Fibroblast of the aortic adventitia (primary cell): ENCODE measurements around the gene FETUB. TPM values are rescaled to one million over a fixed set of nuclear protein-coding genes. Genes with fewer than 3 reads are reported as not detected.

ENCODE experiments used
- DNase-seq: peaks from one replicate; pipeline ENCODE4 v3.0.0-alpha.2; 2010; ENCODE audit warnings: low read depth
- H3K4me3 ChIP-seq: 2 replicates; pipeline ENCODE4 v1.5.1; 2011; ENCODE audit warnings: low read depth, mild to moderate bottlenecking, control low read depth, low read length, moderate library complexity
- total RNA-seq: library from RNA; depleted of rRNA; stranded (reverse); fragments of >200 nt; gene quantifications from 2 replicates; pipeline ENCODE4 v1.2.3, GENCODE V29; 2012; ENCODE audit warnings: low replicate concordance
- TF ChIP-seq, protein P1 (sequence below): IDR thresholded peaks from 2 replicates; pipeline ENCODE4 v1.5.1; 2011; ENCODE audit warnings: mild to moderate bottlenecking, low read length, control low read depth, inconsistent platforms; ENCODE audit not compliant: insufficient read depth

FETUB gene
- total RNA-seq, 1 donor: not detected

- TF ChIP-seq, protein P1, sequence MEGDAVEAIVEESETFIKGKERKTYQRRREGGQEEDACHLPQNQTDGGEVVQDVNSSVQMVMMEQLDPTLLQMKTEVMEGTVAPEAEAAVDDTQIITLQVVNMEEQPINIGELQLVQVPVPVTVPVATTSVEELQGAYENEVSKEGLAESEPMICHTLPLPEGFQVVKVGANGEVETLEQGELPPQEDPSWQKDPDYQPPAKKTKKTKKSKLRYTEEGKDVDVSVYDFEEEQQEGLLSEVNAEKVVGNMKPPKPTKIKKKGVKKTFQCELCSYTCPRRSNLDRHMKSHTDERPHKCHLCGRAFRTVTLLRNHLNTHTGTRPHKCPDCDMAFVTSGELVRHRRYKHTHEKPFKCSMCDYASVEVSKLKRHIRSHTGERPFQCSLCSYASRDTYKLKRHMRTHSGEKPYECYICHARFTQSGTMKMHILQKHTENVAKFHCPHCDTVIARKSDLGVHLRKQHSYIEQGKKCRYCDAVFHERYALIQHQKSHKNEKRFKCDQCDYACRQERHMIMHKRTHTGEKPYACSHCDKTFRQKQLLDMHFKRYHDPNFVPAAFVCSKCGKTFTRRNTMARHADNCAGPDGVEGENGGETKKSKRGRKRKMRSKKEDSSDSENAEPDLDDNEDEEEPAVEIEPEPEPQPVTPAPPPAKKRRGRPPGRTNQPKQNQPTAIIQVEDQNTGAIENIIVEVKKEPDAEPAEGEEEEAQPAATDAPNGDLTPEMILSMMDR: no peak
- no peak for DNase-seq
- H3K4me3 ChIP-seq: no peak overlapping the region
These were observed 23.3 kb downstream of the FETUB start for GRCh38 chr3:186663361-186664118.

GRCh38 chr3:186664119-186664495 lies 23.9 kb downstream of the FETUB start:
- H3K4me3 ChIP-seq: no peak overlapping the region
- TF ChIP-seq, protein P1: no peak
- DNase-seq: no peak

DNA sequence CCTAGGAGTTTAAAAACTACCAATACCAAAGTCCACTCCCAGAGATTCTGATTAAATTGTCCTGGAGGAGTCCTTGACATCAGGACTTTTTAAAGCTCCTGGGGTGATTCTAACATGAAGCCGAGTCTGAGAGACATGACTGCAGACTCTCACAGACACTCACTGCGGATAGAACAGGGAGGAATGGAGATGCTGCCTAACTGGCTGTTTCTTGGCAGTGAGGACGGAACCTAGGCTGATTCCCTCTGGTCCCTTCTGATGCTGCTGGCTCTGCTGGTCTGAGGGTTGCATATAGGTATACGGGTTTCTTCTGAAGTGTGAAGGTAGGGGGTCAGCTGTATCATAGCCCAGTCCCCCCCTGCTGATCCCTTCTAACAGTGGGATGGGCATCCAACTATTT lies 24.3 kb downstream of the FETUB start:
- TF ChIP-seq, protein P1: no peak
- DNase-seq: no peak
- no peak overlapping the region for H3K4me3 ChIP-seq

DNA sequence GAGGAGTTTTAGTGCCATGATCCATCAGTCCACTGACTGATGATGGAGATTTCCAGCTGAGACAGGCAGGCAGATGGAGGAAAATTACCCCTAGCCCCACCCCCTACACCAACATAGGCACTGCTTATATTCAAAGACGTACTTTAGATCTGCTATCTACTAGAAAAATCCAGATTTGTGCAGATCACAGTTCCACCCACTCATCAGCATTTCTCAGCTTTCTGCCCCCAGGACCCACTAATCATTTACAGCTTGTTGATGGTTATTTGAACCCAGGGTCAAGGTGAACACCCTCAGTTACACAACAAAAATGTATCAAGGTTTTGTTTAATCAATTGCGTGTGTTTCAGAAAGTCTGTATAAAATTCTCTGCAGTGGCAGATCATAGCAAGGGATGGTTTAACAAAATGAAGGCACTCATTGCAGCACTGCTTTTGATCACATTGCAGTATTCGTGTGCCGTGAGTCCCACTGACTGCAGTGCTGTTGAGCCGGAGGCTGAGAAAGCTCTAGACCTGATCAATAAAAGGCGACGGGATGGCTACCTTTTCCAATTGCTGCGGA lies 25.5 kb downstream of the FETUB start, which contains the start of gene HRG:
TSS of gene HRG (plus strand) at position 390 of the 564 bp plus-strand sequence. CDS start at position 408, 18 bp downstream.
- DNase-seq: no peak
- H3K4me3 ChIP-seq: no peak within 1 kb of the TSS
- TF ChIP-seq, protein P1: no peak

GRCh38 chr3:186668426-186668825 lies 28.2 kb downstream of the FETUB start:
- TF ChIP-seq, protein P1: no peak
- H3K4me3 ChIP-seq: no peak overlapping the region
- DNase-seq: no peak

DNA sequence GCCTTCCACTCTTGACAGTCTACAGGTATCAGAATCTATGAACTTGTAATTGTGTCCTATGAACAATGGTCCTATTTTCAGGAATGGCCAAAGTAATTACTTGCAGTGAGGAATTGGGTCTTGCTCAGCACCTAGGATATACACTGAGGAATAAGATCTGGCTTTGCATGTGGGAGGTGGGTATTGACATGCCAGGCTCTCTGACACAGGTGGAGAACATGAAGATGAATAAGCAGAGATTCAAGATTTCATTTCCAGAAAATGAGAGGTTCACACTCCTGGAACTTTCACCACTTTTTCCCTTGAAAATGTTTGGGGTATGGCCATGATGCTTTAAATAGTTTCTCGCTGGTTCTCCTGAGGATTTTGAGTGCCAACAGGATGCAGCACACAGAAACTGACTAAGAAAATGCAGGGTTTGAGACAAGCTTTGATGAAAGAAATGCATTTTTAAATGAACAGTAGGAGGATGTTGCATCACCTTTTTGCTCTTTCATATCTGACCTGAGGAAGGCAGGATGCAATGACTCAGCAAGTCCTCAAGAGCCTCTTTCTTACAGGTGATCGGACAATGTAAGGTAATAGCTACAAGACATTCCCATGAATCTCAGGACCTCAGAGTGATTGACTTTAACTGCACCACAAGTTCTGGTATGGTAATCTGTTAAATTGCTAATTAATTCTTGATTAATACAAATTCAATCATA lies 29.3 kb downstream of the FETUB start:
- no peak overlapping the region for H3K4me3 ChIP-seq
- TF ChIP-seq, protein P1: no peak
- no peak for DNase-seq
